Measurements from ENCODE around the gene ABL1. TPM values are rescaled to one million over a fixed set of nuclear protein-coding genes. Genes with fewer than 3 reads are reported as not detected.
A peak's percentile ranks its signal among the peaks of the same experiment; 100 is the strongest.

Gene ABL1
- polyA plus RNA-seq, 3 donors: 4.5 to 14.5 (median 8.0) TPM

DNA sequence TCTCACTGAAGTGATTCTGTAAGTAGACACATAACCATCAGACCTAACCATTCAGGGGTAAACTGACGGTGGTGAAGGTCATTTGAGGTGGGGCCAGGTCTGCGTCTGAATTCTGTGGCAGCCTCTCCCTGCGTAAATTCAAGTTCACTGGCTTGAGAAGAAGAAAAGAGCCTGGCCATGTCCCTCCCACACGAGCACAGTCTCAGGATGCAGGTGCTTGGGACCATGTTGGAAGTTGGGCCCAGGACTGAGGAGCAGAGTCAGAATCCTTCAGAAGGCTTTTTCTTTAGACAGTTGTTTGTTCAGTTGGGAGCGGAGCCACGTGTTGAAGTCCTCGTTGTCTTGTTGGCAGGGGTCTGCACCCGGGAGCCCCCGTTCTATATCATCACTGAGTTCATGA, 37.5 kb downstream of the ABL1 start:
- Mint-ChIP-seq H3K27ac (no peak overlapping the region), H3K4me3 (no peak overlapping the region), H3K4me1 (no peaks in the 10 kb centered on the region), H3K27me3 (ENCODE audit: low read depth in 3 of 3) (no peaks in the 10 kb centered on the region), H3K9me3 (no peaks in the 10 kb centered on the region), H3K36me3 (peaks cover 57 to 65% of the 10 kb centered on the region in 2 donors)
- Histone ChIP-seq H3K9ac (ENCODE audit: insufficient read depth, low read length, poor library complexity, severe bottlenecking) (no peak overlapping the region), H3K79me2 (ENCODE audit: insufficient read depth, low read length) (no peaks in the 10 kb centered on the region), H3K27me3 (ENCODE audit: control insufficient read depth in 2 of 2, insufficient read depth in 2 of 2, low read length in 2 of 2) (no peaks in the 10 kb centered on the region), H3K4me3 (replicated peaks in 1 of 3; ENCODE audit: low read depth in 2 of 3, low read length in 3 of 3) (no peak overlapping the region), H3K4me1 (ENCODE audit: control insufficient read depth in 1 of 2, insufficient read depth in 2 of 2, low read length in 2 of 2) (no peaks in the 10 kb centered on the region), H3K36me3 (replicated peaks in 1 of 2; ENCODE audit: control insufficient read depth in 1 of 2, insufficient read depth in 2 of 2, low read length in 2 of 2) (peaks cover 35 to 82% of the 10 kb centered on the region in 2 donors), H2AFZ (ENCODE audit: insufficient read depth, low read depth, low read length, poor library complexity, severe bottlenecking) (no peak overlapping the region), H3K27ac (ENCODE audit: low read depth in 1 of 2, low read length in 2 of 2) (no peak overlapping the region), H4K20me1 (ENCODE audit: insufficient read depth, low read length) (peaks cover 3% of the 10 kb centered on the region), H3K9me3 (replicated peaks in 1 of 2; ENCODE audit: control insufficient read depth in 1 of 2, insufficient read depth in 1 of 2, low read length in 2 of 2) (no peaks in the 10 kb centered on the region), H3K4me2 (replicated peaks; ENCODE audit: extremely low read depth, low read length, poor library complexity, severe bottlenecking) (no peak overlapping the region)
- intact Hi-C loops (cut with micrococcal nuclease): no loop called here
- TF ChIP-seq, protein P1, sequence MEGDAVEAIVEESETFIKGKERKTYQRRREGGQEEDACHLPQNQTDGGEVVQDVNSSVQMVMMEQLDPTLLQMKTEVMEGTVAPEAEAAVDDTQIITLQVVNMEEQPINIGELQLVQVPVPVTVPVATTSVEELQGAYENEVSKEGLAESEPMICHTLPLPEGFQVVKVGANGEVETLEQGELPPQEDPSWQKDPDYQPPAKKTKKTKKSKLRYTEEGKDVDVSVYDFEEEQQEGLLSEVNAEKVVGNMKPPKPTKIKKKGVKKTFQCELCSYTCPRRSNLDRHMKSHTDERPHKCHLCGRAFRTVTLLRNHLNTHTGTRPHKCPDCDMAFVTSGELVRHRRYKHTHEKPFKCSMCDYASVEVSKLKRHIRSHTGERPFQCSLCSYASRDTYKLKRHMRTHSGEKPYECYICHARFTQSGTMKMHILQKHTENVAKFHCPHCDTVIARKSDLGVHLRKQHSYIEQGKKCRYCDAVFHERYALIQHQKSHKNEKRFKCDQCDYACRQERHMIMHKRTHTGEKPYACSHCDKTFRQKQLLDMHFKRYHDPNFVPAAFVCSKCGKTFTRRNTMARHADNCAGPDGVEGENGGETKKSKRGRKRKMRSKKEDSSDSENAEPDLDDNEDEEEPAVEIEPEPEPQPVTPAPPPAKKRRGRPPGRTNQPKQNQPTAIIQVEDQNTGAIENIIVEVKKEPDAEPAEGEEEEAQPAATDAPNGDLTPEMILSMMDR (IDR thresholded peaks at IDR 0.05): no peak
- 95% methylated on average over 8 of the region's 9 CpGs for WGBS (ENCODE audit: insufficient coverage)
- no peak for DNase-seq

DNA sequence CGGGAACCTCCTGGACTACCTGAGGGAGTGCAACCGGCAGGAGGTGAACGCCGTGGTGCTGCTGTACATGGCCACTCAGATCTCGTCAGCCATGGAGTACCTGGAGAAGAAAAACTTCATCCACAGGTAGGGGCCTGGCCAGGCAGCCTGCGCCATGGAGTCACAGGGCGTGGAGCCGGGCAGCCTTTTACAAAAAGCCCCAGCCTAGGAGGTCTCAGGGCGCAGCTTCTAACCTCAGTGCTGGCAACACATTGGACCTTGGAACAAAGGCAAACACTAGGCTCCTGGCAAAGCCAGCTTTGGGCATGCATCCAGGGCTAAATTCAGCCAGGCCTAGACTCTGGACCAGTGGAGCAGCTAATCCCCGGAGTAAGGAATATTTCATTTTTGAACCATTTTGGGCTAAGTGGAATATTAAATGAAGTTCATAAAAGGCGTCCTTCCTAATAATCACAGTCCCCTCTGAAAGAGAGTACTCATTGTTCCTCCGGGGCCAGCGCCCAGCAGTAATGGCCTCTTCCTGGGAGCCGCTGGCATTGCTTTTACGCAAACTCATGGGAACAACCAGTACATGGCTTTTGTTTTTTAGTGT, 38.0 kb downstream of the ABL1 start:
- Histone ChIP-seq H3K4me3 (replicated peaks in 1 of 3; ENCODE audit: low read depth in 2 of 3, low read length in 3 of 3) (no peak overlapping the region), H4K20me1 (ENCODE audit: insufficient read depth, low read length) (peaks cover 3% of the 10 kb centered on the region), H3K27me3 (ENCODE audit: control insufficient read depth in 2 of 2, insufficient read depth in 2 of 2, low read length in 2 of 2) (no peaks in the 10 kb centered on the region), H2AFZ (ENCODE audit: insufficient read depth, low read depth, low read length, poor library complexity, severe bottlenecking) (no peak overlapping the region), H3K9ac (ENCODE audit: insufficient read depth, low read length, poor library complexity, severe bottlenecking) (no peak overlapping the region), H3K36me3 (replicated peaks in 1 of 2; ENCODE audit: control insufficient read depth in 1 of 2, insufficient read depth in 2 of 2, low read length in 2 of 2) (peaks cover 35 to 84% of the 10 kb centered on the region in 2 donors), H3K79me2 (ENCODE audit: insufficient read depth, low read length) (no peaks in the 10 kb centered on the region), H3K27ac (ENCODE audit: low read depth in 1 of 2, low read length in 2 of 2) (no peak overlapping the region), H3K4me1 (ENCODE audit: control insufficient read depth in 1 of 2, insufficient read depth in 2 of 2, low read length in 2 of 2) (no peaks in the 10 kb centered on the region), H3K9me3 (replicated peaks in 1 of 2; ENCODE audit: control insufficient read depth in 1 of 2, insufficient read depth in 1 of 2, low read length in 2 of 2) (no peaks in the 10 kb centered on the region), H3K4me2 (replicated peaks; ENCODE audit: extremely low read depth, low read length, poor library complexity, severe bottlenecking) (no peak overlapping the region)
- 97% methylated on average over 9 of the region's 15 CpGs for WGBS (ENCODE audit: insufficient coverage)
- Mint-ChIP-seq H3K36me3 (peaks cover 58 to 67% of the 10 kb centered on the region in 2 donors), H3K4me3 (peak overlapping the region in 1 of 2 donors; percentile 52), H3K27ac (peak overlapping the region in 1 of 7 donors; percentile 10), H3K27me3 (ENCODE audit: low read depth in 3 of 3) (no peaks in the 10 kb centered on the region), H3K4me1 (no peaks in the 10 kb centered on the region), H3K9me3 (no peaks in the 10 kb centered on the region)
- no peak for DNase-seq
- TF ChIP-seq, protein P1 (IDR thresholded peaks at IDR 0.05): no peak
- intact Hi-C loops (cut with micrococcal nuclease): no loop called here
